ENCODE measurements around the gene TMEM106B.

DNA sequence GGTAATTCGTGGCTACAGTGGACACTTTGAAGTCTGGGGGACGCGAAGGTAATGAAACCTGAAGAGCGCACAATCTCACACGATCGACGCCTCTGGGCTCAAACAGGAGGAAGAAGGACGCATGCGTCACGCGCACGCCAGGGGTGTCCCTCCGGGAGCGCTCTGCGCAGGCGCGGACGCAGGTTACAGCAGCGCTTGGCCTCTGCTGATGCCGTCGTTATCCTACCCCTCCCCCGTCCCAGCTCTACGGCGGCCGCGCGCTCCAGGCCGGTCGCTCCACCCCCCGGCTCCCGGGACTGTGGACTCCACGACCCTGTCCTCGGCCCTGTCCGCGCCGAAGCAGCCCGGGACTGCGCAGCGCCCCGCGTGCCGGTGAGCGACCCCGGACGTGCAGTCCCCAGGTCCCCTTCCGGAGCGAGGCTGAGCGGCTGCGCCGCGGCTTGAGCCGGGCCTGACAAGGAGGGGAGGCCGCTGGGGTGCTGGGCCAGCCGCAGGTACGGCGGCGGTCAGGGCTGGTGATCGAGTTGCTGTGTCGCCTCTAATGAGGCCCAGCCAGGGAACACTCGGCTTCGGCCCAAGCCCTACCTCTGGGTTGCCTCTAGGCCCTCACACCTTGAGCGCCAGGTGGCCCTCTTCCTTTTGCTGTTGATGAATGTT lies at the start of gene TMEM106B:
- TF ChIP-seq, protein P1, sequence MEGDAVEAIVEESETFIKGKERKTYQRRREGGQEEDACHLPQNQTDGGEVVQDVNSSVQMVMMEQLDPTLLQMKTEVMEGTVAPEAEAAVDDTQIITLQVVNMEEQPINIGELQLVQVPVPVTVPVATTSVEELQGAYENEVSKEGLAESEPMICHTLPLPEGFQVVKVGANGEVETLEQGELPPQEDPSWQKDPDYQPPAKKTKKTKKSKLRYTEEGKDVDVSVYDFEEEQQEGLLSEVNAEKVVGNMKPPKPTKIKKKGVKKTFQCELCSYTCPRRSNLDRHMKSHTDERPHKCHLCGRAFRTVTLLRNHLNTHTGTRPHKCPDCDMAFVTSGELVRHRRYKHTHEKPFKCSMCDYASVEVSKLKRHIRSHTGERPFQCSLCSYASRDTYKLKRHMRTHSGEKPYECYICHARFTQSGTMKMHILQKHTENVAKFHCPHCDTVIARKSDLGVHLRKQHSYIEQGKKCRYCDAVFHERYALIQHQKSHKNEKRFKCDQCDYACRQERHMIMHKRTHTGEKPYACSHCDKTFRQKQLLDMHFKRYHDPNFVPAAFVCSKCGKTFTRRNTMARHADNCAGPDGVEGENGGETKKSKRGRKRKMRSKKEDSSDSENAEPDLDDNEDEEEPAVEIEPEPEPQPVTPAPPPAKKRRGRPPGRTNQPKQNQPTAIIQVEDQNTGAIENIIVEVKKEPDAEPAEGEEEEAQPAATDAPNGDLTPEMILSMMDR (conservative IDR thresholded peaks at IDR 0.05), result peak; percentile 58
- peak; percentile 94 for TF ChIP-seq ZFX (IDR thresholded peaks at IDR 0.05)

Measured in C4-2B (cell line).